ENCODE measurements around the gene CRTC1. TPM values are rescaled to one million over a fixed set of nuclear protein-coding genes. Genes with fewer than 3 reads are reported as not detected.

The CRTC1 gene
- total and polyA plus RNA-seq, 8 donors = 5.2 to 18.1 (median 7.5) TPM

DNA sequence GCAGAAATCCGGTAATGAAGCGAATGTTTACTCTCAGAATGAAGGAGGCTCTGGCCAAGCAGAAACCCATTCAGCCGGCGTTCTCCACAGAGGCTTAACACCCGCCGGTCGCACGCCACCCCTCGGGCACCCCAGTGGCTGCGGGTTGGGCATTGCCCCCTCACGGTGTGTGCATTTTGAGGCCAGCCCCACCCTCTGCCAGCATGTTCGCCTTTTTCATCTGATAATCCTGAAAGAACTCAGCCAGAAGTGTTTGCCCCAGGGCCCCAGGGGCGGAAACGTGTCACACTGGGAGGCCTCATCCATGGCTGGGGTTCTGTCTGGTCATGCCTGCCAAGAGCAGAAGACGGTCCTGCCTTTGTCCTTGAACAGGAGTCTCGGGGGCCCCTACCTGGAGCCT lies 73.4 kb downstream of the CRTC1 start:
- no peak for FAIRE-seq
- H3K27me3 ChIP-seq = no peaks in the 10 kb centered on the region
- peaks cover 5 to 6% (median 5%) of the 10 kb centered on the region in 3 donors for H3K4me1 ChIP-seq
- no peak overlapping the region for H3K27ac ChIP-seq
- H3K4me3 ChIP-seq = no peak overlapping the region
- WGBS, 2 donors = 86 to 92% methylated on average over 16 of the region's 16 CpGs
- DNase-seq = peak in 1 of 6 donors; percentile 50
- intact Hi-C loops (cut with DNase I) = no loop called here
- TF ChIP-seq, protein P1, sequence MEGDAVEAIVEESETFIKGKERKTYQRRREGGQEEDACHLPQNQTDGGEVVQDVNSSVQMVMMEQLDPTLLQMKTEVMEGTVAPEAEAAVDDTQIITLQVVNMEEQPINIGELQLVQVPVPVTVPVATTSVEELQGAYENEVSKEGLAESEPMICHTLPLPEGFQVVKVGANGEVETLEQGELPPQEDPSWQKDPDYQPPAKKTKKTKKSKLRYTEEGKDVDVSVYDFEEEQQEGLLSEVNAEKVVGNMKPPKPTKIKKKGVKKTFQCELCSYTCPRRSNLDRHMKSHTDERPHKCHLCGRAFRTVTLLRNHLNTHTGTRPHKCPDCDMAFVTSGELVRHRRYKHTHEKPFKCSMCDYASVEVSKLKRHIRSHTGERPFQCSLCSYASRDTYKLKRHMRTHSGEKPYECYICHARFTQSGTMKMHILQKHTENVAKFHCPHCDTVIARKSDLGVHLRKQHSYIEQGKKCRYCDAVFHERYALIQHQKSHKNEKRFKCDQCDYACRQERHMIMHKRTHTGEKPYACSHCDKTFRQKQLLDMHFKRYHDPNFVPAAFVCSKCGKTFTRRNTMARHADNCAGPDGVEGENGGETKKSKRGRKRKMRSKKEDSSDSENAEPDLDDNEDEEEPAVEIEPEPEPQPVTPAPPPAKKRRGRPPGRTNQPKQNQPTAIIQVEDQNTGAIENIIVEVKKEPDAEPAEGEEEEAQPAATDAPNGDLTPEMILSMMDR (IDR thresholded peaks at IDR 0.05) = no peak
- ATAC-seq = peak in 2 of 4 donors; percentile 39 to 45
- no peaks in the 10 kb centered on the region for H3K9me3 ChIP-seq
- peaks cover 0 to 7% (median 0%) of the 10 kb centered on the region in 3 donors for H3K36me3 ChIP-seq

DNA sequence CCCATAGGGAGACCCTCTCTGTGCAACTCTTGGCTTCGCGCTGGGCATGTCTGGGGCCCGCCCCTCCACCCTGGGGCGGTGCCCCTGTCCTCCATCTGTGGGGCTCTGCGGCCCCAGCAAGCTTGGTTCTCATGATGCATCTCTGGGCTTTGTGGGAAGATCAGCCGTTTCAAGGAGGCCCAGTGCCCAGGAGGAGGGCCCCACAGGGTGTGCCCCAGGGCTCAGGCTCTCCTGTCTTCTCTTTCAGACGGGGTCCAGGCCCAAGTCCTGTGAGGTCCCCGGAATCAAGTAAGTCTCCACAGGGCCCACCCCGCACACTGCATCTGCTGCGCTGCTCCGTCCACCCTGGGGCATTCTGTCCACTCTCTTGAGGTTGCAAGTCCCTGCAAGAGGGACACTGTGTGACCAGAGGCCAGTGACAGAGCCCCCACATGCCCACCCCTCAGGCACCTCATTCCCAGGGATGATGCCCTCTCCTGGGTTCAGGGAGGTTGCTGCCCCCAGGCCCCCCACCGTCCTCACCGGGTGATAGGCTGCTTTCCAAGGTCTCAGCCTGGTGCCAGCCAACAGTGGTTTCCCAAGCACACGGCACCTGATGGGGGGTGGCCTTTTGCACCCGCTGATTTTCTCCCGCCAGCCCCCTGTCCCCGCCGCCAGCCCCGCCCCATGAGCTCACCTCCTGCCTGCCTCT lies 76.0 kb downstream of the CRTC1 start:
- intact Hi-C loops (cut with DNase I) = no loop called here
- no peaks in the 10 kb centered on the region for H3K36me3 ChIP-seq
- H3K9me3 ChIP-seq = no peaks in the 10 kb centered on the region
- no peak overlapping the region for H3K4me3 ChIP-seq
- ATAC-seq (no peak), DNase-seq (peak in 1 of 6 donors; percentile 60), FAIRE-seq (no peak)
- H3K27me3 ChIP-seq = no peaks in the 10 kb centered on the region
- 74 to 79% methylated on average over 19 of the region's 19 CpGs for WGBS, 2 donors
- TF ChIP-seq, protein P1 (IDR thresholded peaks at IDR 0.05) = no peak
- no peak overlapping the region for H3K27ac ChIP-seq
- H3K4me1 ChIP-seq = peaks cover 15 to 21% (median 17%) of the 10 kb centered on the region in 3 donors

DNA sequence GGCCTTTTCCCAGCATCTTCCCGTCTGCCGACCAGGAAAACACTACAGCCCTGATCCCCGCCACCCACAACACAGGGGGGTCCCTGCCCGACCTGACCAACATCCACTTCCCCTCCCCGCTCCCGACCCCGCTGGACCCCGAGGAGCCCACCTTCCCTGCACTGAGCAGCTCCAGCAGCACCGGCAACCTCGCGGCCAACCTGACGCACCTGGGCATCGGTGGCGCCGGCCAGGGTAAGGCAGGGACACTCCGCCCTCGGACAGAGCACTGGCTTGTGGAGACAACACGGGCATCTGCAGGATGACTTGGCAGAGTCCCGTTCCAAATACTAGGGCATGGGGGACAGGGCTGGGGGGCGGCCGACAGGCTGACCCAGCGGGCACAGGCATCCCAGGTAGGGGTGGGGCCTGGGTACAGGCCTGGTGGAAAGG lies 76.5 kb downstream of the CRTC1 start:
- ATAC-seq (no peak), FAIRE-seq (no peak), DNase-seq (peak in 1 of 6 donors; percentile 81)
- no peaks in the 10 kb centered on the region for H3K36me3 ChIP-seq
- peaks cover 15 to 21% (median 17%) of the 10 kb centered on the region in 3 donors for H3K4me1 ChIP-seq
- H3K27me3 ChIP-seq = no peaks in the 10 kb centered on the region
- no peak overlapping the region for H3K27ac ChIP-seq
- TF ChIP-seq, protein P1 (IDR thresholded peaks at IDR 0.05) = no peak
- H3K4me3 ChIP-seq = no peak overlapping the region
- H3K9me3 ChIP-seq = no peaks in the 10 kb centered on the region
- WGBS, 2 donors = 82 to 86% methylated on average over 22 of the region's 22 CpGs
- intact Hi-C loops (cut with DNase I) = no loop called here

DNA sequence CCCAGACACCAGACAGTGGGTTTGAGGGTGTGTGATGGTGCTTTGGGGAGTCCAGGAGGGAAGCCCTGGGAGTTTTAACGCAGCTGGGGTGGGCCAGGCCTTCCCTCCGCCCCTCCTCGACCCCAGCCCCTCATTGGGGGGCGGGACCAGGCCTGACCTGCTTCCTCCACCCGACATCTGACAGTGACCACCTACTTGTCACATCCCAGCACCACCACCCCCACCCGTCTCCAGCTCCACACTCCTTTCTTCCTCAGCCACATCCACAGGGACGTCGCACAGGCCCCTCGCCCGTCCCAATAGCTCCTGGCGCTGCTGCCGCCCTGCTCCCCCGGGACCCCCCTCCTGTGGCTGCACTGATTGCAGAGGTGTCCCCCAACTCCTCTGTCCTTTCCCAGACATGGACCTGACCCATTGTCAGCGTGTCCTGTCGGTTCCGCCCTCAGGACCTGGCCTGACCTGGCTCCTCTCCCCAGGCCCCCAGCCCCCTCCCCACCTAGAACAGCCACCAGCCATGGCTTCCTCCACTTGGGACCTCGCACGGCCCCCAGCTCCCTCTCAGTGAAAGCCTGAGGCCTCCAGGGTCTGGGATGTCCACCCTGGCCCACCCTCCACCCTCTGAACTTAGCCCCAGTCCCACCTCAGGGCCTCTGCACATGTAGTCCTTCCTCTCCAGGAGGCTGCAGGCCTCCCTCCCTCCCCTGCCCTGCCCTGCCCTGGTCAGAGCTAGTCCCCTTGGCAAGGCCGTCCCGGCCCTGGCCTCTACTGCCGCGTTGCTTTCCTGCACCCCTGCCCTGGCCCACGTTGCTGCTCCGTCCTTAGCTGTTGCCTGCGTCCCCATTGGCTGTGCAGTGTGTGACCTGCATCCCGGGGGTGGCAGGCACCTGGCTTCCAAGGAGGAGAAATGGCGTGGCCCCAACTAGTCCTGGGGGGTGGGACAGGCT lies 77.2 kb downstream of the CRTC1 start:
- DNase-seq (peak in 1 of 6 donors; percentile 83), FAIRE-seq (no peak), ATAC-seq (no peak)
- intact Hi-C loops (cut with DNase I) = no loop called here
- H3K4me3 ChIP-seq = no peak overlapping the region
- WGBS, 2 donors = 92 to 98% methylated on average over 24 to 27 of the region's 27 CpGs
- TF ChIP-seq, protein P1 (IDR thresholded peaks at IDR 0.05) = no peak
- no peaks in the 10 kb centered on the region for H3K36me3 ChIP-seq
- no peaks in the 10 kb centered on the region for H3K27me3 ChIP-seq
- no peak overlapping the region for H3K27ac ChIP-seq
- H3K9me3 ChIP-seq = no peaks in the 10 kb centered on the region
- peaks cover 15 to 21% (median 17%) of the 10 kb centered on the region in 3 donors for H3K4me1 ChIP-seq

Measured in pancreas (tissue), 10 donors.